CD14-positive monocyte (primary cell): ENCODE measurements around the gene SULT2B1. TPM values are rescaled to one million over a fixed set of nuclear protein-coding genes. Genes with fewer than 3 reads are reported as not detected.
"Not testable (repeated sequence)": the region's sequence is repeated elsewhere in the genome, so short reads cannot be mapped to it uniquely, and the experiment has no call there.

Experiments used
- DNase-seq, 3 donors: peaks; one replicate each; pipeline ENCODE4 v3.0.0-alpha.2; 2011 to 2022
- H2AFZ ChIP-seq: 2 replicates; pipeline ENCODE4 v1.6.0; 2012; ENCODE audit warnings: mild to moderate bottlenecking, low read depth, low read length, inconsistent platforms; ENCODE audit not compliant: insufficient read depth, poor library complexity, severe bottlenecking
- H3K27ac ChIP-seq, 2 donors: 1 replicate in 1 of 2; 2 replicates in 1 of 2; pipeline ENCODE4 v1.5.1; 2012 to 2013; ENCODE audit warnings: low read length in 2 of 2, control low read depth in 1 of 2, inconsistent platforms in 1 of 2, low read depth in 1 of 2, mild to moderate bottlenecking in 1 of 2
- H3K27me3 ChIP-seq, 2 donors: one replicate each; pipeline versions ENCODE4 v1.6.0 to v1.6.1; 2011 to 2013; ENCODE audit warnings: low read length in 2 of 2; ENCODE audit not compliant: control insufficient read depth in 2 of 2, insufficient read depth in 2 of 2
- H3K36me3 ChIP-seq, 2 donors: replicated peaks in 1 of 2; 1 replicate in 1 of 2; 2 replicates in 1 of 2; pipeline versions ENCODE4 v1.5.1 to v1.6.1; 2012 to 2013; ENCODE audit warnings: low read length in 2 of 2, control low read depth in 1 of 2, inconsistent platforms in 1 of 2, mild to moderate bottlenecking in 1 of 2; ENCODE audit not compliant: insufficient read depth in 2 of 2, control insufficient read depth in 1 of 2
- H3K4me1 ChIP-seq, 2 donors: 1 replicate in 1 of 2; 2 replicates in 1 of 2; pipeline versions ENCODE4 v1.5.1 to v1.6.1; 2012 to 2013; ENCODE audit warnings: low read length in 2 of 2, control low read depth in 1 of 2, inconsistent platforms in 1 of 2, mild to moderate bottlenecking in 1 of 2, moderate library complexity in 1 of 2; ENCODE audit not compliant: insufficient read depth in 2 of 2, control insufficient read depth in 1 of 2
- H3K4me2 ChIP-seq: replicated peaks from 2 replicates; pipeline ENCODE3; 2012; ENCODE audit warnings: low read length, moderate library complexity, mild to moderate bottlenecking; ENCODE audit not compliant: poor library complexity, severe bottlenecking; ENCODE audit errors: extremely low read depth
- H3K4me3 ChIP-seq, 3 experiments: fragments of 200-600 bp in 1 of 3; sonication (generic) in 1 of 3; replicated peaks in 1 of 3; 1 replicate in 2 of 3; 2 replicates in 1 of 3; pipeline ENCODE4 v1.5.1; 2011 to 2013; ENCODE audit warnings: low read length in 3 of 3, mild to moderate bottlenecking in 3 of 3, control low read depth in 2 of 3, low read depth in 2 of 3, inconsistent platforms in 1 of 3, moderate library complexity in 1 of 3
- H3K79me2 ChIP-seq: 2 replicates; pipeline ENCODE4 v1.6.0; 2012; ENCODE audit warnings: mild to moderate bottlenecking, control low read depth, inconsistent platforms, low read length, moderate library complexity; ENCODE audit not compliant: insufficient read depth
- H3K9ac ChIP-seq: 2 replicates; pipeline ENCODE4 v1.6.0; 2017; ENCODE audit warnings: low read length, mild to moderate bottlenecking; ENCODE audit not compliant: insufficient read depth, poor library complexity, severe bottlenecking
- H3K9me3 ChIP-seq, 2 donors: replicated peaks in 1 of 2; 1 replicate in 1 of 2; 2 replicates in 1 of 2; pipeline versions ENCODE4 v1.5.1 to v1.6.1; 2012 to 2013; ENCODE audit warnings: low read length in 2 of 2, control low read depth in 1 of 2; ENCODE audit not compliant: control insufficient read depth in 1 of 2, insufficient read depth in 1 of 2
- H4K20me1 ChIP-seq: 2 replicates; pipeline ENCODE4 v1.6.0; 2012; ENCODE audit warnings: mild to moderate bottlenecking, low read length, control low read depth, moderate library complexity; ENCODE audit not compliant: insufficient read depth
- H3K27ac Mint-ChIP-seq, 7 donors: one replicate each; pipeline ENCODE4 v1.8.0; 2020; ENCODE audit warnings: mild to moderate bottlenecking in 7 of 7, mixed read lengths in 7 of 7, moderate library complexity in 6 of 7, inconsistent platforms in 2 of 7
- H3K27me3 Mint-ChIP-seq, 3 donors: one replicate each; pipeline ENCODE4 v1.8.0; 2021 to 2022; ENCODE audit warnings: low read depth in 3 of 3, mild to moderate bottlenecking in 3 of 3, mixed read lengths in 3 of 3, moderate library complexity in 3 of 3, inconsistent platforms in 1 of 3
- H3K36me3 Mint-ChIP-seq, 2 donors: one replicate each; pipeline ENCODE4 v1.8.0; 2020; ENCODE audit warnings: mixed read lengths in 2 of 2, inconsistent platforms in 1 of 2, mild to moderate bottlenecking in 1 of 2
- H3K4me1 Mint-ChIP-seq: one replicate; pipeline ENCODE4 v1.8.0; 2020; ENCODE audit warnings: mild to moderate bottlenecking, mixed read lengths
- H3K4me3 Mint-ChIP-seq, 2 donors: one replicate each; pipeline ENCODE4 v1.8.0; 2020; ENCODE audit warnings: mild to moderate bottlenecking in 2 of 2, mixed read lengths in 2 of 2, moderate library complexity in 1 of 2
- H3K9me3 Mint-ChIP-seq, 7 donors: one replicate each; pipeline ENCODE4 v1.8.0; 2020 to 2022; ENCODE audit warnings: mixed read lengths in 7 of 7, mild to moderate bottlenecking in 6 of 7, moderate library complexity in 6 of 7, inconsistent platforms in 2 of 7
- WGBS: methylation state at CpG from one replicate; pipeline ENCODE4 v1.1.5; 2013; ENCODE audit warnings: missing lambda C conversion rate; ENCODE audit not compliant: insufficient coverage; 5-methylcytosine and 5-hydroxymethylcytosine counted together
- intact Hi-C, 2 donors: fragments of 100-400 bp; cut with micrococcal nuclease; formaldehyde crosslinking; loops; one replicate each; pipeline versions ENCODE4 v1.15.0 to v1.15.1; 2023
- polyA plus RNA-seq, 3 donors: library from polyadenylated mRNA; depleted of rRNA in 1 of 3; unstranded in 2 of 3; stranded (reverse) in 1 of 3; fragments of 300-500 nt in 2 of 3; fragments of >200 nt in 1 of 3; fragmentation: Illumina TruSeq in 2 of 3; gene quantifications; 1 replicate in 2 of 3; 2 replicates in 1 of 3; pipeline ENCODE4 v1.2.3, GENCODE V29; 2012 to 2021
- TF ChIP-seq, protein P1 (sequence below): fragments of 200-600 bp; IDR thresholded peaks from one replicate; pipeline ENCODE4 v1.8.0; 2022; ENCODE audit warnings: antibody characterized with exemption, mild to moderate bottlenecking

Gene SULT2B1
- polyA plus RNA-seq, 3 donors: 0.09 to 0.40 TPM; not detected in 1

DNA sequence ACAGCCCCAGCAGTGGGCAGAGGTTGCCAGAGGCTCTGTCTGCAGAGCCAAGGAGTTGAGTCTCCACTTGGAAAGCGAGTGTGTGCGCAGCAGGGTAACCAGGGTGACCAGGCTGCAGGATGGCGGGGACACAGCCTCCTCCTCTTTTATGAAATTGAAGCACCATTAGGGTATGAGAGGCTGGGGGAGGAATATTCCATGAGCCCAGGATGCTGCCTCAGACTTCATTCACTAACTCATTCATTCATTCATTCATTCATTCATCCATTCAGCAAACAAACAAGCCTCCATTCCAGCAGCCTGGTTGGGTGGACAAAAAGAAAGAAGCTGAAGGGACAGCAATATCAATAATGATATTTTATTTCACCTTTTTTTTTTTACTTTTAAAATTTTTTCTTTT lies 33.8 kb upstream of the SULT2B1 start:
- Histone ChIP-seq H3K36me3 (no peaks in the 10 kb centered on the region), H3K4me1 (peaks cover 5 to 9% of the 10 kb centered on the region in 2 donors), H3K27ac (no peak overlapping the region), H3K4me3 (no peak overlapping the region), H4K20me1 (no peaks in the 10 kb centered on the region), H3K9me3 (no peaks in the 10 kb centered on the region), H3K4me2 (no peak overlapping the region), H2AFZ (no peak overlapping the region), H3K9ac (no peak overlapping the region), H3K27me3 (peaks cover under 1 to 3% of the 10 kb centered on the region in 2 donors), H3K79me2 (no peaks in the 10 kb centered on the region)
- H3K4me1 Mint-ChIP-seq: peaks cover 3% of the 10 kb centered on the region
- intact Hi-C loops: no loop called here
- peaks cover 0 to 3% (median 0%) of the 10 kb centered on the region in 7 donors for H3K9me3 Mint-ChIP-seq
- DNase-seq: no peak
- no peak overlapping the region for H3K4me3 Mint-ChIP-seq
- WGBS: no CpG with 5 or more reads among the region's 3 CpGs
- H3K36me3 Mint-ChIP-seq: no peaks in the 10 kb centered on the region
- TF ChIP-seq, protein P1, sequence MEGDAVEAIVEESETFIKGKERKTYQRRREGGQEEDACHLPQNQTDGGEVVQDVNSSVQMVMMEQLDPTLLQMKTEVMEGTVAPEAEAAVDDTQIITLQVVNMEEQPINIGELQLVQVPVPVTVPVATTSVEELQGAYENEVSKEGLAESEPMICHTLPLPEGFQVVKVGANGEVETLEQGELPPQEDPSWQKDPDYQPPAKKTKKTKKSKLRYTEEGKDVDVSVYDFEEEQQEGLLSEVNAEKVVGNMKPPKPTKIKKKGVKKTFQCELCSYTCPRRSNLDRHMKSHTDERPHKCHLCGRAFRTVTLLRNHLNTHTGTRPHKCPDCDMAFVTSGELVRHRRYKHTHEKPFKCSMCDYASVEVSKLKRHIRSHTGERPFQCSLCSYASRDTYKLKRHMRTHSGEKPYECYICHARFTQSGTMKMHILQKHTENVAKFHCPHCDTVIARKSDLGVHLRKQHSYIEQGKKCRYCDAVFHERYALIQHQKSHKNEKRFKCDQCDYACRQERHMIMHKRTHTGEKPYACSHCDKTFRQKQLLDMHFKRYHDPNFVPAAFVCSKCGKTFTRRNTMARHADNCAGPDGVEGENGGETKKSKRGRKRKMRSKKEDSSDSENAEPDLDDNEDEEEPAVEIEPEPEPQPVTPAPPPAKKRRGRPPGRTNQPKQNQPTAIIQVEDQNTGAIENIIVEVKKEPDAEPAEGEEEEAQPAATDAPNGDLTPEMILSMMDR: no peak
- no peak overlapping the region for H3K27ac Mint-ChIP-seq
- peaks cover 5 to 12% (median 7%) of the 10 kb centered on the region in 3 donors for H3K27me3 Mint-ChIP-seq

DNA sequence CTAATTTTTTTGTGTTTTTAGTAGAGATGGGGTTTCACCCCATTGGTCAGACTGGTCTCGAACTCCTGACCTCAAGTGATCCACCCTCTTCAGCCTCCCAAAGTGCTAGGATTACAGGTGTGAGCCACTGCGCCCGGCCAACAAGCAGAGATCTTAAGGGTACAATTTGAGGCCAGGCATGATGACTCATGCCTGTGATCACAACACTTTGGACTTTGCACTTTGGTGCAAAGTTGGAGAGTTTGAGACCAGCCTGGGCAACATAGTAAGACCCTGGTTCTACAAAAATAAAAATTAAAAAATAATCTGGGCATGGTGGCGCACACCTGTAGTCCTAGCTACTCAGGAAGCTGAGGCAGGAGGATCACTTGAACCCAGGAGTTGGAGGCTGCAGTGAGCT lies 32.5 kb upstream of the SULT2B1 start:
- H3K27ac Mint-ChIP-seq, H3K27me3 ChIP-seq, H3K79me2 ChIP-seq, H3K4me3 ChIP-seq, H3K36me3 ChIP-seq, H3K4me1 ChIP-seq, H3K36me3 Mint-ChIP-seq, H3K9me3 Mint-ChIP-seq, H3K9ac ChIP-seq, H2AFZ ChIP-seq, H3K4me2 ChIP-seq, H3K9me3 ChIP-seq, H4K20me1 ChIP-seq, H3K4me1 Mint-ChIP-seq, intact Hi-C loops, H3K4me3 Mint-ChIP-seq, H3K27me3 Mint-ChIP-seq, H3K27ac ChIP-seq, DNase-seq: not testable (repeated sequence)
- WGBS: 94% methylated on average over 2 of the region's 4 CpGs
